OCI-LY3 (cell line): ENCODE data around the gene SMG5.

Experiments used
- H2AFZ ChIP-seq: fragments of 200-600, 300-600 bp; shearing (Covaris generic); 2 replicates; pipeline ENCODE4 v1.6.0; 2014; ENCODE audit warnings: antibody characterized with exemption, low read depth, low read length
- H3K27ac ChIP-seq: fragments of 200-600, 300-600 bp; sonication (generic); 2 replicates; pipeline ENCODE4 v1.5.1; 2014; ENCODE audit warnings: mild to moderate bottlenecking, low read length, moderate library complexity, mixed read lengths
- H3K27me3 ChIP-seq: fragments of 200-600, 300-600 bp; sonication (generic); 2 replicates; pipeline ENCODE4 v1.6.1; 2014; ENCODE audit warnings: low read depth, low read length, mixed read lengths
- H3K36me3 ChIP-seq: fragments of 200-600, 300-600 bp; sonication (generic); replicated peaks from 2 replicates; pipeline ENCODE3; 2014; ENCODE audit warnings: low read depth, low read length, mixed read lengths
- H3K4me1 ChIP-seq: fragments of 300-600, 200-600 bp; sonication (generic); 2 replicates; pipeline ENCODE4 v1.6.1; 2014; ENCODE audit warnings: low read length, mixed read lengths
- H3K4me2 ChIP-seq: fragments of 200-600, 300-600 bp; sonication (generic); 2 replicates; pipeline ENCODE4 v1.6.1; 2014; ENCODE audit warnings: low read length, mixed read lengths
- H3K4me3 ChIP-seq: fragments of 300-600, 200-600 bp; sonication (generic); 2 replicates; pipeline ENCODE4 v1.5.1; 2014; ENCODE audit warnings: antibody characterized with exemption, mild to moderate bottlenecking, low read length, moderate library complexity
- H3K79me2 ChIP-seq: fragments of 300-600, 200-600 bp; shearing (Covaris generic); 2 replicates; pipeline ENCODE4 v1.6.1; 2014; ENCODE audit warnings: mild to moderate bottlenecking, low read length, mixed read lengths
- H3K9ac ChIP-seq: fragments of 300-600, 200-600 bp; shearing (Covaris generic); 2 replicates; pipeline ENCODE4 v1.6.0; 2014; ENCODE audit warnings: mild to moderate bottlenecking, low read length, moderate library complexity
- H3K9me3 ChIP-seq: fragments of 200-600, 300-600 bp; shearing (Covaris generic); 2 replicates; pipeline ENCODE4 v1.6.1; 2014; ENCODE audit warnings: low read length, mixed read lengths; ENCODE audit not compliant: insufficient read depth
- H4K20me1 ChIP-seq: fragments of 200-600, 300-600 bp; sonication (generic); 2 replicates; pipeline ENCODE4 v1.6.1; 2016; ENCODE audit warnings: low read length, mixed read lengths; ENCODE audit not compliant: insufficient read depth
- EZH2phosphoT487 ChIP-seq: fragments of 200-600 bp; shearing (Covaris generic); IDR thresholded peaks from 2 replicates; pipeline ENCODE4 v1.6.1; 2018; ENCODE audit warnings: antibody characterized with exemption, mixed run types, low read depth
- TF ChIP-seq, protein P1 (sequence below): fragments of 200-600, 300-600 bp; sonication (generic); IDR thresholded peaks from 2 replicates; pipeline ENCODE4 v1.5.1; 2014; ENCODE audit warnings: antibody characterized with exemption, low read length, low read depth

SMG5 gene

DNA sequence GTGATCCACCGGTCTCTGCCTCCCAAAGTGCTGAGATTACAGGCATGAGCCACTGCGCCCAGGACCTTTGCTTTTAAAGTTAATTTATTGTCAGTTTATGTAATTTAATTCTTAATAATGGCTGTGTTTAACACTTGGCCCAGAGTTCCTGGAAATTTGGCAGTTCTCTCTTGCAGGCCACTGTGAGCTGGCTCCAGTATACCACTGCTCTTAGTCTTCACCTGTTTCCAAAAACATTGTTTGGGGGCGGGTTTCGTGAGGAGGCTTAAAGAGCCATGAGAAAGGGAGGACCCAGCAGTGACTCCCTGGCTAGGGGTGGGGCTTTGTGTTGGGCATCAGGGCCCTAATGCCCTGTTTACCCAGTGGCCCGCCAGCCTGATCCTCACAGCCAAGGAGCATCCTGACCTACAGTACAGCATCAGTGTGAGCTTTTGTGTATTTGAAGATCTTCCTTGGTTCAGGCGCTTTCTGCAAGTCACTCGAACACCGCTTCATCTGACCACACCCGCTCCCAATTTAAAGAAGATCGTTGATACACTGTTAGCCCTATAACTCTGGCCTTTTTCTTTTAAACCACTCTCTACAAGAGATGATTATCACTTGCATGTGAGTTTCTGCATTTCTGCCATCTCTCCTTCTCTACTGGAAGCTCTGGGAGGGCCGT is 52.7 kb downstream of the SMG5 start:
- peaks cover 20% of the 10 kb centered on the region for H3K4me1 ChIP-seq
- no peak for TF ChIP-seq EZH2phosphoT487
- TF ChIP-seq, protein P1, sequence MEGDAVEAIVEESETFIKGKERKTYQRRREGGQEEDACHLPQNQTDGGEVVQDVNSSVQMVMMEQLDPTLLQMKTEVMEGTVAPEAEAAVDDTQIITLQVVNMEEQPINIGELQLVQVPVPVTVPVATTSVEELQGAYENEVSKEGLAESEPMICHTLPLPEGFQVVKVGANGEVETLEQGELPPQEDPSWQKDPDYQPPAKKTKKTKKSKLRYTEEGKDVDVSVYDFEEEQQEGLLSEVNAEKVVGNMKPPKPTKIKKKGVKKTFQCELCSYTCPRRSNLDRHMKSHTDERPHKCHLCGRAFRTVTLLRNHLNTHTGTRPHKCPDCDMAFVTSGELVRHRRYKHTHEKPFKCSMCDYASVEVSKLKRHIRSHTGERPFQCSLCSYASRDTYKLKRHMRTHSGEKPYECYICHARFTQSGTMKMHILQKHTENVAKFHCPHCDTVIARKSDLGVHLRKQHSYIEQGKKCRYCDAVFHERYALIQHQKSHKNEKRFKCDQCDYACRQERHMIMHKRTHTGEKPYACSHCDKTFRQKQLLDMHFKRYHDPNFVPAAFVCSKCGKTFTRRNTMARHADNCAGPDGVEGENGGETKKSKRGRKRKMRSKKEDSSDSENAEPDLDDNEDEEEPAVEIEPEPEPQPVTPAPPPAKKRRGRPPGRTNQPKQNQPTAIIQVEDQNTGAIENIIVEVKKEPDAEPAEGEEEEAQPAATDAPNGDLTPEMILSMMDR, result no peak
- peaks cover 9% of the 10 kb centered on the region for H3K36me3 ChIP-seq
- H2AFZ ChIP-seq, result no peak overlapping the region
- no peaks in the 10 kb centered on the region for H3K9me3 ChIP-seq
- no peak overlapping the region for H3K27ac ChIP-seq
- H3K27me3 ChIP-seq, result no peaks in the 10 kb centered on the region
- H3K9ac ChIP-seq, result no peak overlapping the region
- H3K79me2 ChIP-seq, result no peaks in the 10 kb centered on the region
- no peak overlapping the region for H3K4me2 ChIP-seq
- H3K4me3 ChIP-seq, result no peak overlapping the region
- H4K20me1 ChIP-seq, result peaks cover 9% of the 10 kb centered on the region; the same call in 1 of the 2 replicates

DNA sequence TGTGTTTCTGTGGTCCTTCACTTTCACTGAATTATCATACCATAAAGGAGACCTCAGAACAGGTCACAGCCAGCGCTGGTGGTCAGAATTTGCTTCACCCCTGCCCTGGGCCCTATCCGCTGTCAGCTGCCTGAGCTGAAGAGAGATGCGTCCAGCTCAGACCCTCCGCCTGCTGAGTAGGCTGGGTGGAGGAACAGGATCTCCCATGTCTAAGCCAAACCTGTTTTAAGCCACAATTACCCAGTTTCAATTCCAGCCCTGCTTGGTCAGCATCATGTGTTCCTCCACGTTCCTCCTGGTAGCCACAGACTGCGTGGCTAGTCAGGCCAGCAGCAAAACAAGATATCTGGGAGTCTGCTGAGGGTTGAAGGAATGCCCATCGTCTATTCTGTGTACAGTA is 54.1 kb downstream of the SMG5 start:
- TF ChIP-seq, protein P1, result no peak
- TF ChIP-seq EZH2phosphoT487, result no peak
- Histone ChIP-seq H3K79me2 (no peaks in the 10 kb centered on the region), H3K36me3 (peaks cover 12% of the 10 kb centered on the region), H3K4me1 (peaks cover 20% of the 10 kb centered on the region), H4K20me1 (peaks cover 9% of the 10 kb centered on the region; the same call in 1 of the 2 replicates), H3K27me3 (no peaks in the 10 kb centered on the region), H3K9me3 (no peaks in the 10 kb centered on the region), H3K9ac (no peak overlapping the region), H3K4me2 (no peak overlapping the region), H2AFZ (no peak overlapping the region), H3K4me3 (no peak overlapping the region), H3K27ac (no peak overlapping the region)

DNA sequence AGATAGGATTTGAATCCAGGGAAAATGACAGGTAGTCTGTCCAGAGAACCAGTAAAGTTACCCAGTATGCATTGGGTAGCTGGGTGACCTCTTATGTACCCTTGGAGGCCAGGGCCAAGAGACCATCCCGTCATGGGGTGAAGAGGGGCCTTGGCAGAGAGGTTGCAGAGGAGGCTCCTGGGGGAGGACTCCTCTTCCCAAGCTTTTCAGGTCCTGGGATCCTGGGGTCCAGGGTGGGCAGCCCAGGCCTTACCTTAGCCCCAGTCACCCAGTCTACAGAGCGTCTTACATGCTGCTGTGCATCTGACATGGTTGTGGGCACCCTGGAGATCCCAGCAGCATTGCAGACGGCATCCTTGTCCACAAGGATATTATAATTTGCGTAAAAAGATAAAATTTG is 55.8 kb downstream of the SMG5 start:
- H3K27ac ChIP-seq, result peak overlapping the region; percentile 80
- H3K4me3 ChIP-seq, result peak overlapping the region; percentile 8; the same call in 1 of the 2 replicates
- no peak overlapping the region for H2AFZ ChIP-seq
- no peak for TF ChIP-seq EZH2phosphoT487
- TF ChIP-seq, protein P1, result no peak
- peak overlapping the region; percentile 9; the same call in 1 of the 2 replicates for H3K9ac ChIP-seq
- no peaks in the 10 kb centered on the region for H3K79me2 ChIP-seq
- H3K4me2 ChIP-seq, result peak overlapping the region; percentile 36
- peaks cover 21% of the 10 kb centered on the region for H3K36me3 ChIP-seq
- H4K20me1 ChIP-seq, result peaks cover 8% of the 10 kb centered on the region; the same call in 1 of the 2 replicates
- H3K4me1 ChIP-seq, result peaks cover 25% of the 10 kb centered on the region
- H3K27me3 ChIP-seq, result no peaks in the 10 kb centered on the region
- H3K9me3 ChIP-seq, result no peaks in the 10 kb centered on the region

DNA sequence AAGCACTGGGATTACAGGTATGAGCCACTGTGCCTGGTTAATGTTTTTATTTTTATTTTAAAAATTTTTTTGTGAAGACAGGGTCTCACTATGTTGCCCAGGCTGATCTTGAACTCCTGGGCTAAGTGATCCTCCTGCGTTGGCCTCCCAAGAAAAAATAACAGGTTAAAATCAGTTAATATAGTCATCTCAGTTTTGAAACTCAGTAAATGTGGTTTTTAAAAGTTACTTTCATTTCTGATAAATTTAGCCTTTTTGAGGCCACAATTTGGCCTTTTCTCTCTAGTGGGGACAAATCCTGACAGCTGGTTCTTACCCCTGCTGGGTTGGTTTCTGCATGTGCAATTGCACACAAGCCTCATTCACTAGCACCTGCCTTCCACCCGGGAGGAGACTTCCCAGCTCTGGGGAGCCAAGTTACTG is 56.5 kb downstream of the SMG5 start:
- Histone ChIP-seq H3K9ac (no peak overlapping the region), H3K27ac (peak overlapping the region; percentile 80), H3K79me2 (no peaks in the 10 kb centered on the region), H3K9me3 (no peaks in the 10 kb centered on the region), H3K4me3 (no peak overlapping the region), H4K20me1 (0 out of 2 replicates have a peak, but pooled peaks cover 6% of the 10 kb centered on the region), H3K4me2 (peak overlapping the region; percentile 36), H3K36me3 (peaks cover 27% of the 10 kb centered on the region), H3K27me3 (no peaks in the 10 kb centered on the region), H2AFZ (no peak overlapping the region), H3K4me1 (peaks cover 25% of the 10 kb centered on the region)
- TF ChIP-seq, protein P1, result no peak
- no peak for TF ChIP-seq EZH2phosphoT487
